Activated CD8-positive, alpha-beta memory T cell treated with anti-CD3 and anti-CD28 coated beads, Interleukin-2, amount 50 U/mL, for 24 hours (primary cell): ENCODE measurements around the gene C3.

Experiments
- DNase-seq: peaks from one replicate; pipeline ENCODE4 v3.0.0-alpha.2; 2020; ENCODE audit errors: extremely low read depth

C3 gene

DNA sequence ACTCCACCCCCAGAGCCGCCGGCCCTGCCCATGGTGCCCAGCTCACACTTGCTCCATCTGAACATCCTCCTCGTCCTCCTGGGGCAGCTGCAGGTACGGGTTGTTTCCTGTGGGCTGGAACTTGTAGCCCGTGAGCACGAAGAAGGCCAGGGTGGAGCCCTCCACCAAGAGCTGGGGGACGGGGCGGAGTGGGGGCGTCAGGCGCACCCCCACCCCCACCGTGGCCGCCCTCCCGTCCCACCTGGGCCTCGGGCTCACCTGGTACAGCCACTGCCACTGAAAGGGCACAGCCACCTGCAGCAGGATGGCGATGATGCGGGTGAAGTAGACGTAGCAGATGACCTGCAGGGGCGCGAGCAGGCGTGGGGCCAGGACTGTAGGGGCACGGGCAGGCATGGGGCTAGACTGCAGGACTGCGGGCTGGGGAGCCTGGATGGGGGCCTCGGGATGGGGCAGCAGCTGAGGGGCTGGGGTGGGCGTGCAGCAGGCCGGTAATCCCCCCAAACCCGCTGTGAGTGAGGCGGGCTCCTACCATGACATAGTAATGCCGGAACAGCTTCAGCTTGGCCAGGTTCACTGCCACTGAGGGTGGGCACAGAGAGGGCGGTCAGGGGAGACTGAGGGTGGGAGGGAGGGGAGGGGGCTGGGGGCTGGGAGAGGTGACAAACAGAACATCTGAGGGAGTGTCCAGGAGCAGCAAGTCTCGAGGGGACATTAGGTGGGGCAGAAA is 10.7 kb upstream of the C3 start:
- no peak for DNase-seq

DNA sequence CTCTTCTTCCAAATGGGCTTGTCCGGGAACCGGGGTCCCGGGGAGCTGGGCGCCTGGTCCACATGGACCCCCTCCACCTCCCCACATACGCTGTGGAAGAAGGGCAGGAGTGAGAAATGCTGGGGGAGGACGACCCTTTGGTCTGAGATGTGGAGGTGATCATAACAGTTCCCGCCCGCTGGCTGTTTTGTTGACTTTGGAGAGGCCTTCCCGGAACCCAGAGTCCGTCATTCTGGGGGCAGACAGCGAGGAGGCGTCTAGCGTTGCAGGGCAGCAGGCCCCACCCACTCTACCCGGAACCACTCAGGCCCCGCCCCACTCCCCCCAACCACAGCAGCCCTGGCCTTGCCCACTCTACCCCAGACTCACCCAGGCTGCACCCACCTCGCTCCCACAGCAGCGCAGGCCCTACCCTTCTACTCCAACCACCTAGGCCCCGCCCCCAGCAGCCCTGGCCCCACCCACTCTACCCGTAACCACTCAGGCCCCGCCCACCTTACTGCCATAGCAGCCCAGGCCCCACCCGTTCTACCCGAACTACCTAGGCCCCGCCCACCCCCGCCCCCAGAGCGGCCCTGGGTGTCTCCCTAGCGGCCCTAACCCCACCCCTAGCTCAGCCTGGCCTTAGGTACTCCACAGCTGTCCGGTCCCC is 9.8 kb upstream of the C3 start:
- no peak for DNase-seq

DNA sequence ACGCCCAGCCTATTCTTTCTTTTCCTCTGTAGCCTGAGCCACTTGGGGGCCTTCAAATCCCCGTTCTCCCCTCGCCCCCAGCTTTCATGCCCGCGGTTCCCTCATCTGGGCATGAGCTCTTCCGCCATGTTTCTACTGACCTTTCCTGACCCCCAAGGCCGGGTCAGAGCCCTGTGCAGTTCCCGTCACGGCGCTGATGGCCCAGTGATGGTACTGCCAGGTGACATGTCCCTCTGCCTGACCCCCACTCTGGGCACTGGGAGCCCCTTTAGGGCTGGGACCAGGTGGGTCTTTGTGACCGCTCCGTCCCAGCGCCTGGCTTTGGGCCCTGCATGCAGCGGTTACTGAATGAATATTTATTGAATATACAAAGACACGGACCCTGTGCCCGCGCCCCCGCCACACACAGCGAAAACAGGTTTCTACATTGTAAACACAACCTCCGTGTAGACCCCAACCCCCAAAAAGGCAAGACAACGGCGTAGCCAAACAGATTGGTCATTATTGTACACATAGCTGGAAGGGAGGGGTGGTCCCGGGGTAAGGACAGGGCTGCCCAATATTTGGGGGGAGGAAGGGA is 9.2 kb upstream of the C3 start:
- no peak for DNase-seq

DNA sequence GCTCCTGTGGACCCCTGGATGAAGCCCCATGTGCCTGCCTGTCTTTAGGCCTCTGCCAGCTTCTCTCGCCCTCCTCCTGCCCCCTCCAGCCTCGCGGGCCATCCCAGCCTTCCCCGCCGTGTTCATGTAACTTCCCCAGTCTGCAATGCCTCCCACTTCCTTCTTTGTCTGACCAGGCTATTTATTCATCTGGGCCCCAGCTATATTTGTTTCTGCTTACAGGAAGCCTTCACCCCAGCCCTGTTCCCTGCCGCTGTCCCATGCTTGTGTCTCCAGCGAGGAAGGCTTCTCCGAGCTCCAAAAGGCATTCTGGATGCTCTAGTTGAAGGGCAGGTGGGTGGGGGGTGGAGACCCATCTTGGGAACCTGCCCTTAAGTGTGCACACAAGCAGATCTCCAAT is 7.9 kb upstream of the C3 start:
- no peak for DNase-seq

DNA sequence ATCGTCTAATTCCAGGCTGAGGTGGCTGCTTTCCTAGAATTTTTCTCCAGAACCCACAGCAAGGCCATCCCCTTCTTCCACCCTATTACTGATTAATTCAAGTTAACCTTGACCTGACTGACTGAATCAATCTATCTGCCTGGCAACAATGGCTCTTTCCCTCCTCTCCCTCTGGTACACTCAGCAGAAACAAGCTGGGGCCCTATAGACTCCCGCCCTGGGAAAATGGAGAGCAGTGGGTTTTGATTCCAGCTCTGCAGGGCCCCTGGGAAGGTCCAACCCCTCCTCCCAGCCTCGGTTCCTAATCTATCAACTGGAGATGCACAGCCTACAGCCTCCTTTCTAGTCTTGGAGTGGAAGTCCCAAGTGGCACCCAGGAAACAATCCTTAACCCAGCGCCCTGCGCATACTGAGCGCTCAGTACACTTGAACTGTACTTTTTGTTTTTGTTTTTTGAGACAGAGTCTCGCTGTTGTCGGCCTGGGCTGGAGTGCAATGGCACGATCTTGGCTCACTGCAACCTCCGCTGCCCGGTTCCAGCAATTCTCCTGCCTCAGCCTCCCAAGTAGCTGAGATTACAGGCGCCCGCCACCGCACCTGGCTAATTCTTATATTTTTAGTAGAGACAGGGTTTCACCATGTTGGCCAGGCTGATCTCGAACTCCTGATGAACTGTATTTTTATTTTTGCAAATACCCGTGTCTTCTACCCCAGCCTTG is 5.2 kb upstream of the C3 start:
- no peak for DNase-seq

DNA sequence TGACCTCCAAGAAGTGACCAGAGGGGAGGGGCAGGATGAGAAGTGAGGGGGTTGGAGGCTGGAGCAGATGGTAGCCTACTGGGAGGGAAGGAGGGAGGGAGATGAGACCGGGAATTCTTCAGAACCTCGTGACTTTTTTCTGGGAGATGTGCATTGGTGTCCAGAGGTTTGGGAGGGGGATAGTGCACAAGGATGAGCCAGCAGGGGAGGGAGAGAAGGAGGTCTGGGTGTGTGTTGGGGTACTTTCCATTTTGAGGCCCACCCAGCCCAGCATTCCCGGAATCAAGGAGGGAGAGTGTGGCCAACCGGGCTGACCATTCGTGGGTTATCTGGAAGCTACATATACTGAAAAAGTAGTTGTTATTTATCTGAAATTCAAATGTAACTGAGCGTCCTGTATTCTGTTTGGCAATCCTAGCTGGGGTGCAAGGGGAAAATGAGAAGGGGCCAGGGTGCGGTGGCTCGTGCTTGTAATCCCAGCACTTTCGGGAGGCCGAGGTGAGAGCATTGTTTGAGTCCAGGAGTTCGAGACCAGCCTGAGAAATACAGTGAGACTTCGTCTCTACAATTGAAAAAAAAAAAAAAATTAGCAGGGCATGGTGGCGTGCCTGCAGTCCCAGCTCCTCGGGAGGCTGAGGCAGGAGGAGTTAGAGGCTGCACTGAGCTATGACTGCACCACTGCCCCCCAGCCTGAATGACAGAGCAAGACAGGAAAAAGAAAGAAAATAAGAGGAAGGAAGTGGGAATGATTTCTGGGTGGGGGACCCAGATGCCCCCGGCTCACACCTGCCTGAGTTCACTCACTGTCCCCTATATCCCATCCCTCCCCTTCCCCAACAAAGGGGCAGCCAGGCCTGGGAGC is 4.4 kb upstream of the C3 start:
- DNase-seq = no peak

DNA sequence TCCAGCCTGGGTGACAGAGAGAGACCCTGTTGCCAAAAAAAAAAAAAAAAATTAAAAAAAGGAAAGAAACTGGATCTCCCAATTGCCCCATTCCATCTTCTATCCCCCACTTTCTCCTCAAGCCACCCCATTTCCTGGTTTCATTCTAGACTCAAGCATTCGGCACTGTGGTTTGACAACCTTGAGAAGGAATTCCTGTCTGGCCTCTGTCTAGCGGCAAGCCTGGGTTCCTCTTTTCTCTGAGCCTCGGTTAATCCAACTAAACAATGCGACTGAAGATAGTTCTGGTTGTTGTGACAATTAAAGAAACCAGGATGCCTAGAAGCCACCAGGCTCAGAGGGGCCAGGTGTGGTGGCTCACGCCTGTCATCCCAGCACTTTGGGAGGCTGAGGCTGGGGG is 3.3 kb upstream of the C3 start:
- no peak for DNase-seq

DNA sequence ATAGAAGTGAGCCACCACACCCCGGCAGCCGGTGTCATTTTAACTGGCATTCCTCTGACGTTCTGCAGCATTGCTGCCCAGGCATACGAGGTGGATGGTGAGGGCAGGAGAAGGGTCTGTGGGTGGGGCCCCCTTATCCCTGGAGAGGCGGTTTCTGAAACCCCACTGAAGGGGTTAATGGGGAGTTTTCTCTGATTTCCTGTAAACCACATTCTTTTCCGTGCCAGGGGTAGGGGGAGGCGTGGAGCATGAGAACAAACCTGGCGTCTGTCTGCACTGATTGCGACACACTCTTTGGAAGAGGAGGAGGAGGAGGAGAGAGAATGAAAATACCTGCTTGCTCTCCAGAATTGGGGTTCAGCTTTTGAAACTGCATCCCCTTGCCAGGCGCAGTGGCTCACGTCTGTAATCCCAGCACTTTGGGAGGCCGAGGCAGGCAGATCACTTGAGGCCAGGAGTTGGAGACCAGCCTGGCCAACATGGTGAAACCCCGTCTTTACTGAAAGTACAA is 2.7 kb upstream of the C3 start:
- no peak for DNase-seq

DNA sequence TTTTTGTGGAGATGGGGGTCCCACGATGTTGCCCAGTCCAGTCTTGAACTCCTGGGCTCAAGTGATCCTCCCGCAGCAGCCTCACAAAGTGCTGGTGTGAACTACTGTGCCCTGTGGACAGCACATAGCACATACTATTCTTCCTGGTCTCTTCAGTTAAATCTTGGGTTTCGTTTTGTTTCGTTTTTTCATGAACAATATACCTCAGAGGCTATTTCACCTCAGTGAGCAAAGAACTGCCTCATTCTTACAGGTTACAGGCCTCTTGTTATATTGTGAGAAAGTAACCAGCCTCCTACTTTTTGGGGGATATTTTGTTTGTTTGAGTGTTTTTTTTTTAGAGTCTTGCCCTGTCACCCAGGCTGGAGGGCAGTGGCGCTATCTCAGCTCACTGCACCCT is 1.3 kb upstream of the C3 start:
- DNase-seq = no peak

DNA sequence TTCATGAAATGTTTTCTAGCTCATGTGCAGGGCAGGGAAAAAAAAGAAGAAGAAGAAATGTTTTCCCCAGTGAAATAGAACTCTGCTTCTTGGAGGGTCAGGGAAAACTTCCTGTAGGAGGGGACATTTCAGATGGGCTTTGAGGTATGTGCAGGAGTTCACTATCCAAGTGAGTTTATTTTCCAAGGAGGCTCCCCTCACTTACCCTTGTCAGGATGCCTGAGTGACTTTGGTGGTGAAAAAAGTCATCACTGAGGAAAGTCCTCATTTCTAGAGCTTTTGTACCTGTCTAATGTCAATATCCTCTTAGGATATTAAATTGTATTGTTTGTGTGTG is 656 bp upstream of the C3 start:
- DNase-seq = no peak

DNA sequence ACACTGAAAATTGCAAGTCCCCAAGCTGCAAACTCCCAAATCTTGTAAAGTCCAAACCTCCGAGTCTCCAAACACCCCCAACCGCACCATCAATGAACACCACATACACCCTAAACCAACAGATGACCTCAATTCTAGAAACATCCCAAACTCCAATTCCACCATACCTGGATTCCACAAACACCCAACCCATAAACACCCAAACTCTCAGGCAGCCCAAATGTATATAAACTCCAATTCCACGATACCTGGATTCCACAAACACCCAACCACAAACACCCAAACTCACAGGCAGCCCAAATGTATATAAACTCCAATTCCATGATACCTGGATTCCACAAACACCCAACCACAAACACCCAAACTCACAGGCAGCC is 470 bp downstream of the C3 start:
- DNase-seq = no peak

DNA sequence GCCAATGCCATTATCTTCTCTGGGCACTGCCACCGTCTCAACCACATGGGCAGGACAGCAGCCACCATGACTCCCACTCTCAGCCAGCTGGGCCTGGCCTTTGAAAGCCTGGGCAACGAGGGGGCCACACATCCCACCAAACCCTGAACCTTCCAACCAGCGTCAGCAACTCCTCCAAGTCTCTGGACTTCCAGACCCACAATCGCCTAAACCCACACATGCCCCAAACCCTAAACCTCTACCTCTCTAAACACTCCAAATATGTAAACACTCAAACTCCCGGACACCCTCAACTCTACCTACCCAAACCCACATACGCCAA is 949 bp downstream of the C3 start:
- DNase-seq = no peak

DNA sequence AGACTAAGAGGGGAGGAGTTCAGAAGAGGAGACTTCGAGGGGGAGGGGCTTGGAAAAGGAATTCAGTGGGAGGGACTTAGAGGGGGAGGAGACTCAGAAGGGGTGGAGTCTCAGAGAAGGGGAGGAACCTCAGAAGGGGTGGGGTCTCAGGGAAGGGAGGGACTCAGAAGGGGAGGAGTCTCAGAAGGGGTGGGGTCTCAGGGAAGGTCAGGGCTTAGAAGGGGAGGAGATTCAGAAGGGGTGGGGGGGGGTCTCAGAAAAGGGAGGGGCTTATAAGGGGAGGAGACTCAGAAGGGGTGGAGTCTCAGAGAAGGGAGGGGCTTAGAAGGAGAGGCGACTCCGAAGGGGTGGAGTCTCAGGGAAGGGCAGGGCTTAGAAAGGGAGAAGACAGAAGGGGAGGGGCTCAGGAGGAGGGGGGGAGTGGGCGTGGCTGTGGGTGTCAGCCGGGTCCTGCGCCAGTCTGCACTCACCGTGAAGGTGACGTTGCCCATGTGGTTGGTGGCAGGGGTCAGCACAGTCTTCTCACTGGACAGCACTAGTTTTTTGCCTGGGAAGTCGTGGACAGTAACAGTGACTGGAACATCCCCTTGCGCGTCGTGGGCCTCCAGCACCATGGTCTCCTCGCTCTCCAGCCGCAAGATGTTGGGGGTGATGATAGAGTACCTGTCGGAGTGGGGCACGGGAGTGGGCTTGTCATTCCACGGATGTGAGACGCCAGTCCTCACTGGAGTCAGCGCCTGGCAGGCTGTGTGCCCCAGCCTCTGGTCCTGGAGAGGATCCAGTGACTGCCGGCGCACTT is 1.5 kb downstream of the C3 start:
- no peak for DNase-seq

DNA sequence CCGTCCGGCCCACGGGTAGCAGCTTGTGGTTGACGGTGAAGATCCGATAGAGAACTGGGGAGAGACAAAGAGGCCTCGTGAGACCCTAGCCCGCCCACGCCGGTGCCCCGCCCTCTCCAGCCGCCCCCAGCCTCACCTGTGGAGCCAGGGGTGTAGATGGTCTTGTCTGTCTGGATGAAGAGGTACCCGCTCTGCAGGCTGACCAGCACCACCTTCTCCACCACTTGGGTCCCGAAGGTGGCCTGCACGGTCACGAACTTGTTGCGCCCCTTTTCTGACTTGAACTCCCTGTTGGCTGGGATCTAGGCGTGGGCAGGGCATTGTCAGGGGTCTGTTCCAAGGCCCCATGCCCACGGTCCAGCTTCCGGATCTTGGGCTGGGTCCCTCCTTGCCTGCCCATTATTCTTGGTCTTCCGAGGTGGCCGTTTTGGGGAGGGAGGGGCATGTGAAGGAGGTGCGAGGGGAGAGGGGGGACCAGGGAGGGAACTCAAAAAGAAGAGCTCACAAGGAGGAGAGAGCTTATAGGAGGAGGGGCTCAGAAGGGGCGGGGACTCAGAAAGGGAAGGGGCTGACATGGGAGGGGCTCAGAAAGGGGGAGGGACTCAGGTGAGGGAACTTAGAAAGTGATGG is 2.2 kb downstream of the C3 start:
- no peak for DNase-seq

DNA sequence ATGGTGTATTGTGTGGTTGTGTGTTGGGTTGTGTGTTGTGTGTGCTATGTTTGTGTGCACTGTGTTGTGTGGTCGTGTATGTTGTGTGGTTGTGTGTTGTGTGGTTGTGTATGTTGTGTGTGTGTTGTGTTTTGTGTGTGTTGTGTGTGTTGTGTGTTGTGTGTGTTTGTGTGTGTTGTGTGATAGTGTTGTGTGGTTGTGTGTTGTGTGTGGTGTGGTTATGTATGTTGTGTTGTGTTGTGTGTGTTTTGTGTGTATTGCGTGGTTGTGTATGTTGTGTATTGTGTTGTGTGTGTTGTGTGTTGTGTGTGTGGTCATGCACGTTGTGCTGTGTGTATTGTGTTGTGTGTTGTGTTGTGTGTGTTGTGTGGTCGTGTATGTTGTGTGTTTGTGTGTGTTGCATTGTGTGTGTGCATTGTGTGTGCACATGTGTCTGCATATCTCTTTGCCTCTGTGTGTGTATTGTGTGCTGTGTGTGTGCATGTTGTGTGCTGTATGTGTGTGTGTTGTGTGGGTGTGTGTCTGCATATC is 2.9 kb downstream of the C3 start:
- DNase-seq = no peak

DNA sequence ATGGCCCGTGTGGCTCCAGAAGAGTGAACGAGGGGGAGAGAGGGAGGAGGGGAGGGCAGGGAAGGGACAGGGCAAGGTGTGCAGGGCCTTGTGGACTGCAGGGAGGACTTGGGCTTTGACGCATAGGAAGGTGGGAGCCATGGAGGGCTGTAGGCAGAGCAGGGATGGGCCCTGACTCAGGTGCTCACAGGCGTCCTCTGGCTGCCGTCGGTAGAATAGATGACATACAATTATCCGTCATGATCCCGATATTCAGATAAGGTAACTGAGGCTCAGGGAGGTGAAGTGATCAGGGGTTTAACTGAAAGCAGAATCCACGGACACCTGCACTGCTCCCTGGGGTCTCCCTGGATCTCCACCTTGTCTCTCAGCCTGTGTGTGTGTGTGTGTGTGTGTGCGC is 3.4 kb downstream of the C3 start:
- DNase-seq = no peak

DNA sequence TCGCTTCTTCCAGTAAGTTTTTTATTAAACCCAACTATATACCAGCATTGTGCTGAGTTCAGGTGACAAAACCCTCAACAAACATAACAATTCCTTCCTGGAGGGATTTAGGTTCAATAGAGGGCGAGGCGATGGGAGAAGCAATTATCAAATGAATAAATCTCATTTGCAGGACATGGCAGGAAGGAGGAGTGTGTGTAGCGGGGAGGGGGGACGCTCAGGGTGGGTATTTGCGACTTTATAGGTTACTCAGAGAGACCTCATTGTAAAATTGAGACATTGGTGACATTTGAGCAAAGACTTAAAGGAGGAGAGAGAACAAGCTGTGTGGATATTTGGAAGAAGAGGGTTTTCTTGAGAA is 3.9 kb downstream of the C3 start:
- no peak for DNase-seq

DNA sequence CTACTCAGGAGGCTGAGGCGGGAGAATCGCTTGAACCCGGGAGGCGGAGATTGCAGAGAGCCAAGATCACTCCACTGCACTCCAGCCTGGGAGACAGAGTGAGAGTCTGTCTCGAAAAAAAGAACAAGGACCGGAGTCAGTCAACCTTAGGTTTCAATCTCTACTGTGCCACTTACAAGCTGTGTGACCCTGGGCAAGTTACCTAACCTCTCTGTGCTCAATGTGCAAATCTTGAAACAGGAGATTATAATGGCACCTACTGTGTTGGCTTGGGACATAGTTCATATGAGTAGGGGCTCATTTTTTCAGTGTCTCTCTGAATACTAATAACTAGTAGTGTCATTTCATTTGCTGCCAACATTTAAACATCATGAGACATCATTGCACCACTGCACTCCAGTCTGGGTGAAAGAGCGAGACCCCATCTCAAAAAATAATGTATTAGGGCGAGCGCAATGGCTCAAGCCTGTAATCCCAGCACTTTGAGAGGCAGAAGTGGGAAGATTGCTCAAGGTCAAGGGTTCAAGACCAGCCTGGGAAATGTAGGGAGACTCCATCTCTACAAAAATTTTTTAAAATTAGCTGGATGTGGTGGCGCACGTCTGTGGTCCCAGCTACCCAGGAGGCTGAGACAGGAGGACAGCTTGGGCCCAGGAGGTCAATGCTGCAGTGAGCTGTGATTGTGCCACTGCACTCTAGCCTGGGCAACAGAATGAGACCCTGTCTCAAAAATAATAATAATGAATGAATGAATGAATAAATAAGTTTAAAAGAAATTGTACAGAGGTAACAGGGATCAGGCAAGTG is 5.5 kb downstream of the C3 start:
- no peak for DNase-seq

DNA sequence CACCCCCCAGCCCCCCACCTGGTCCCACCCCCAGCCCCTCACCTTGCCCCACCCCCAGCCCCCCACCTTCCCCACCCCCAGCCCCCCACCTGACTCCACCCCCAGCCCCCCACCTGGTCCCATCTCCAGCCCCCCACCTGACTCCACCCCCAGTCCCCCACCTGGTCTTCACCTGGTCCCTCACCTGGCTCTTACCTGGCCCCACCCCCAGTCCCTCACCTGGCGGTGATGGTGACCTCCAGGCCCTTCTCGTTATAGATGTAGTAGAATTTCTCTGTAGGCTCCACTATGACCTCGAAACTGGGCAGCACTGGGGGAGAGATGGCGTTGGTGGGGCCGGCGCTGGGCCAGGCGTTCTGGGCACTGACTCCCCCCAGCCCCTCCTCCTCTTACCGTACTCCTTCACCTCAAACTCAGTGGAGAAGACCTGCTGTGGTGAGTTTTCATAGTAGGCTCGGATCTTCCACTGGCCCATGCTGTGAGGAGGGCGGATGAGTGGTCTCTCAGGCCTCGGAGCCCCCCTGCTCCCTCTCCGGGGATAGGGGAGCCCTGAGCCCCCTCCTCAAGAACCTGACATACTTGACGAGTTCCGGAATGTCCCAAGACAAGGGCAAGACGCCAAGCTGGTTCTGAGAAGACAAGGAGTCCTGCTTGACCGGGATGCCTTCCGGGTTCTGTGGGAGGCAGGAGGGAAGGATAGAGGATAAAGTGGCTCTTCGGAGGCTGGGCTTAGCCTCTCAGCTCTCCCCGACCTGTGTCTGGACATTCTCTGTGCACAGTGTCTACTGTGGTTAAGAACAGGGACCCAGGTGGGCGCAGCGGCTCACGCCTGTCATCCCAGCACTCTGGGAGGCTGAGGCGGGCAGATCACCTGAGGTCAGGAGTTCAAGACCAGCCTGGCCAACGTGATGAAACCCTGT is 6.4 kb downstream of the C3 start:
- no peak for DNase-seq
